Measurements from ENCODE around the gene COL5A3.

Gene COL5A3

GRCh38 chr19:9937001-9937411, 73.3 kb downstream of the COL5A3 start:
- no peak for TF ChIP-seq ZFP3 (CRISPR knock-in tag; IDR thresholded peaks at IDR 0.05)
- ATAC-seq, result no peak

GRCh38 chr19:9936326-9937000, 73.8 kb downstream of the COL5A3 start, which contains the start of gene OLFM2:
Gene OLFM2 (minus strand): TSS chr19:9936515. CDS start chr19:9936366, 149 bp downstream.
- ATAC-seq, result no peak
- TF ChIP-seq ESRRG (CRISPR knock-in tag; IDR thresholded peaks at IDR 0.05), result no peak
- TF ChIP-seq ZNF565 (CRISPR knock-in tag; conservative IDR thresholded peaks at IDR 0.05; ENCODE audit: low read depth), result no peak
- no peak for TF ChIP-seq ARNTL (CRISPR knock-in tag; IDR thresholded peaks at IDR 0.05; ENCODE audit: borderline replicate concordance, low read depth)
- no peak for TF ChIP-seq ZFP3 (CRISPR knock-in tag; IDR thresholded peaks at IDR 0.05)
- no peak for TF ChIP-seq PATZ1 (CRISPR knock-in tag; IDR thresholded peaks at IDR 0.05; ENCODE audit: borderline replicate concordance)
- TF ChIP-seq ZNF70 (CRISPR knock-in tag; IDR thresholded peaks at IDR 0.05), result no peak
- no peak for TF ChIP-seq ISL1 (CRISPR knock-in tag; IDR thresholded peaks at IDR 0.05)
- TF ChIP-seq RARB (CRISPR knock-in tag; IDR thresholded peaks at IDR 0.05), result no peak
- no peak for TF ChIP-seq ZNF8 (CRISPR knock-in tag; IDR thresholded peaks at IDR 0.05)
- TF ChIP-seq SNAI2 (CRISPR knock-in tag; IDR thresholded peaks at IDR 0.05), result no peak
- no peak for TF ChIP-seq TOX (CRISPR knock-in tag; IDR thresholded peaks at IDR 0.05; ENCODE audit: borderline replicate concordance)
- TF ChIP-seq CSDC2 (CRISPR knock-in tag; IDR thresholded peaks at IDR 0.05), result no peak
- TF ChIP-seq ZFP30 (CRISPR knock-in tag; IDR thresholded peaks at IDR 0.05), result no peak
- TF ChIP-seq PPARA (CRISPR knock-in tag; IDR thresholded peaks at IDR 0.05; ENCODE audit: borderline replicate concordance), result no peak
- no peak for TF ChIP-seq GLIS3 (CRISPR knock-in tag; IDR thresholded peaks at IDR 0.05)
- TF ChIP-seq OSR1 (CRISPR knock-in tag; IDR thresholded peaks at IDR 0.05), result no peak
- no peak for TF ChIP-seq TSHZ2 (CRISPR knock-in tag; IDR thresholded peaks at IDR 0.05)
- TF ChIP-seq TCF4 (CRISPR knock-in tag; IDR thresholded peaks at IDR 0.05; ENCODE audit: borderline replicate concordance), result no peak
- TF ChIP-seq BACH2 (CRISPR knock-in tag; IDR thresholded peaks at IDR 0.05; ENCODE audit: borderline replicate concordance), result no peak
- TF ChIP-seq CSRNP3 (CRISPR knock-in tag; IDR thresholded peaks at IDR 0.05), result no peak

- no peak for TF ChIP-seq PATZ1 (CRISPR knock-in tag; IDR thresholded peaks at IDR 0.05; ENCODE audit: borderline replicate concordance)
- no peak for TF ChIP-seq CREB5 (CRISPR knock-in tag; IDR thresholded peaks at IDR 0.05; ENCODE audit: low read depth)
- TF ChIP-seq POU6F1 (CRISPR knock-in tag; IDR thresholded peaks at IDR 0.05; ENCODE audit: borderline replicate concordance, low read depth), result no peak
- no peak for TF ChIP-seq ESRRG (CRISPR knock-in tag; IDR thresholded peaks at IDR 0.05)
- TF ChIP-seq ZNF565 (CRISPR knock-in tag; conservative IDR thresholded peaks at IDR 0.05; ENCODE audit: low read depth), result no peak
- TF ChIP-seq GLIS3 (CRISPR knock-in tag; IDR thresholded peaks at IDR 0.05), result no peak
- TF ChIP-seq ZFP30 (CRISPR knock-in tag; IDR thresholded peaks at IDR 0.05), result no peak
- no peak for ATAC-seq
Observed at GRCh38 chr19:9935506-9936325, 74.6 kb downstream of the COL5A3 start.

Data from SK-N-SH treated with all-trans-retinoic acid at 6 μM for 48 hours (cell line).